HG02588 (cell line): ENCODE results near the gene SMIM14.
A peak's percentile ranks its signal among the peaks of the same experiment; 100 is the strongest.
"Not testable (repeated sequence)": the region's sequence is repeated elsewhere in the genome, so short reads cannot be mapped to it uniquely, and the experiment has no call there.

Source experiments
- ATAC-seq: cut with Tn5 transposase; IDR thresholded peaks from one replicate; pipeline ENCODE4 v1.9.1; 2021; ENCODE audit warnings: mild to moderate bottlenecking, moderate library complexity; ENCODE audit not compliant: unreplicated experiment

The SMIM14 gene

DNA sequence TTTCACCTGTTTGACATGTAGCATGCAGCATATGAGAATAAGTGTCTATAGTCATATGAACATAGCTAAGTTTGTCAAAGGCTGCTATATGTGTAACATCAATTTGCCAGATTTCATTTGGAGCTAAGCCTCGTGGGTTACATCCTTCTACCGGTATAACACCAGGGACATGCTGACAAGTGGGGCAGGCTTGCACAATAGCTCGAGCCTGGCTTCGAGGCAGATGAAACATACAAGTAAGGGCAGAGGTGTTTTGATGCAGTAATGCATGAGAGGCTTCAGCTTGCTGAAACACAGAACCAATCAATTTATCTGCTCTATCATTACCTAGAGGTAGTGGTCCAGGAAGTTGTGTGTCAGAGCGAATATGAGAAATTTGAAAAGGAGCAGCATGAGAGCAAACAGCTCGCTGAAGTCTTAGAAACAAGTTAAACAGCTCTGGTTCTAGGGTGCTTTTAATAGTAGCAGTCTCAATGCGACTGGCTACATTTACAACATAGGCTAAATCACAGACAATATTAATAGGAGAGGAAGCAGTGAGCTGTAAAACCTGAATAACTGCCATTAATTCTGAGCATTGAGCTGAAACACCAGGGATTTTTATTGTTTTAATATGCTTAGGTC lies 96.6 kb downstream of the SMIM14 start:
- no peak for ATAC-seq

DNA sequence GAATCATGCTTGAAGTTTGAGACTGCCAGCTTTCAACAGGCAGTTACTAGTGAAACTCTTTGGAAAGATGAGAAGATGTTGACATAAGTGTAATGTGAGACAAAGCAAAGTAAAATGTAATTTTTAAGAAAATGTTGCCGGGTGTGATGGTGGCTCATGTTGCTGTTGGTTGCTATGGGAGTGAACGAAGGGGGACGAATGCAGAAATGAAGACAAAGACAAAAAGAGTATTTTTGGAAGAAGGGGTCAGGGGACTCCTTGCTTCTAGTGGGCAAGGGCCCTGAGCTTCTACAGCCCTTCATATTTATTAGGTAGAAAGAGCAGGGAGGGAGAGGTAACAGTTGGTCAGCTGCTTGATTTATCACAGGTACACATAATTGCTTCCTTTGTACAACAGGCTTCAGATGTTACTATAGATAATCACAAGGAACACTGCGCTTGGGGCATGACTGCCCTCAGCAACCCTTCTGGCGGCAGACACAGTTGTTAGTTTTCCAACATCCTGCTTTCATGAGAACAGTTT lies 99.5 kb downstream of the SMIM14 start:
- no peak for ATAC-seq

DNA sequence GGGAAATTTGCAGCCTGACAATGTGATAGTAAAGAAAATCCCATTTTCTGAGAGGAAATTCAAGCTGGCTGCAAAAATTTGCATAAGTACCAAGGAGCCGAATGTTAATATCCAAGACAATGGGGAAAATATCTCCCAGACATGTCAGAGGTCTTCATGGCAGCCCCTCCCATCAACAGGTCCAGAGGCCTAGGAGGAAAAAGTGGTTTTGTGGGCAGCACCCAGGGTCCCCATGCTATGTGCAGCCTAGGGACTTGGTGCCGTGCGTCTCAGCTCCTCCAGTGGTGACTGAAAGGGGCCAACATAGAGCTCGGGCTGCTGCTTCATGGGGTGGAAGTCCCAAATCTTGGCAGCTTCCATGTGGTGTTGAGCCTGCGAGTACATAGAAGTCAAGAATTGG lies 105.1 kb downstream of the SMIM14 start:
- ATAC-seq = no peak

DNA sequence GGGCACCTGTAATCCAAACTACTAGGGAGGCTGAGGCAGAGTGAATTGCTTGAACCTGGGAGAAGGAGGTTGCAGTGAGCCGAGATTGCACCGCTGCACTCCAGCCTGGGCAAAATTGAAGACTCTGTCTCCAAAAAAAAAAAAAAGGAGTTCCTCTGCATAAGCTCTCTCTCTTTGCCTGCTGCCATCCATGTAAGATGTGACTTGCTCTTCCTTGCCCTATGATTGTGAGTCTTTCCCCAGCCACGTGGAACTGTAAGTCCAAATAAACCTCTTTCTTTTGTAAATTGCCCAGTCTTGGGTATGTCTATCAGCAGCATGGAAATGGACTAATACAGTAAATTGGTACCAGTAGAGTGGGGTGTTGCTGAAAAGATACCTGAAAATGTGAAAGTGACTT lies 106.4 kb downstream of the SMIM14 start:
- ATAC-seq = not testable (repeated sequence)

DNA sequence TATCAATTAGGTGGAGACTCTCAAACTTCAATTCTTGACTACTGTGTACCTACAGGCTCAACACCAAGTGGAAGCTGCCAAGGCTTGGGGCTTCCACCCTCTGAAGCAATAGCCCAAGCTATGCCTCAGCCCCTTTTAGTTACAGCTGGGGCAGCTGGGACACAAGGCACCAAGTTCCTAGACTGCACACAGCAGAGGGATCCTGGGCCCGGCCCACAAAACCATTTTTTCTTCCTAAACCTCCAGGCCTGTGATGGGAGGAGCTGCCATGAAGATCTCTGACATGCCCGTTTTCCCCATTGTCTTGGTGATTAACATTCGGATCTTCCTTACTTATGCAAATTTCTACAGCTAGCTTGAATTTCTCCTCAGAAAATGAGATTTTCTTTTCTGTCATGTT lies 108.0 kb downstream of the SMIM14 start:
- no peak for ATAC-seq

DNA sequence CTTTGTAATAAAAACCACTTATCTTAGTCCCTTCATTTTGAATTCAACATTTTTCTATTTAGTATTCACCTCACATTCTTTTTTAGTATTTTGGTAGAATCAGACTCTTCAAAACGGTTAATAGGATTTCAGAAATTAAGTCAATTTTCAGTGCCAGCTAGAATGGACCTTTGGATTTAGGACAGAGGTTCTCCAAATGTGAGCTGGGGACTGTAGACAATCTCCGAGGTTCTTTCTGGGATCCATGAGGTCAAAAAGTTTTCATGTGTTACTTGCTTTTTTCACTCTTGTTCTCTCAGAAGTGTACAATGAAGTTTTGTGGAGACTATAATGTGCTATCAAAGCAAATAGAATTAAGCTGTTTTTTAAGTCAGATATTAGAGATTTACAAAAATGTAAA lies 109.1 kb downstream of the SMIM14 start:
- no peak for ATAC-seq

DNA sequence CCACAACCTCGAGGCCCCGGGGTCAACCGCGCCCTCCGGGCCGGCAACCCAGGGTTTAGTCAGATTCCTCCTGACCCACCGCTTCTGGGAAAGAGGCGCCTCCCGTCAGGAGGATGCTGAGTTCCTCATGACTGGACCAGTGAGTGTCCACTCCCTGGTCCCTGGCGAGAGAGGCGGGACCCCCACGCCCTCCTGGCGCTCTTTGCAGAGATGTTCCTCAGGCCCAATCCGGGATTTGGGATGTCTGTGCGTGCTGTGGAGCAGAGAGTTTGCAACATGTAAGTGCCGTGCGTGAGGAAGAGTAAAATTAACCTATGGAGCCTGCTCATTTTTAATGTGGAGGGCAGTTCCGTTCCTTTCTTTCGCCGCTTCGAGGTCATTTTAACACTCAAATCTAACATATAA lies 110.6 kb downstream of the SMIM14 start:
- ATAC-seq = no peak

DNA sequence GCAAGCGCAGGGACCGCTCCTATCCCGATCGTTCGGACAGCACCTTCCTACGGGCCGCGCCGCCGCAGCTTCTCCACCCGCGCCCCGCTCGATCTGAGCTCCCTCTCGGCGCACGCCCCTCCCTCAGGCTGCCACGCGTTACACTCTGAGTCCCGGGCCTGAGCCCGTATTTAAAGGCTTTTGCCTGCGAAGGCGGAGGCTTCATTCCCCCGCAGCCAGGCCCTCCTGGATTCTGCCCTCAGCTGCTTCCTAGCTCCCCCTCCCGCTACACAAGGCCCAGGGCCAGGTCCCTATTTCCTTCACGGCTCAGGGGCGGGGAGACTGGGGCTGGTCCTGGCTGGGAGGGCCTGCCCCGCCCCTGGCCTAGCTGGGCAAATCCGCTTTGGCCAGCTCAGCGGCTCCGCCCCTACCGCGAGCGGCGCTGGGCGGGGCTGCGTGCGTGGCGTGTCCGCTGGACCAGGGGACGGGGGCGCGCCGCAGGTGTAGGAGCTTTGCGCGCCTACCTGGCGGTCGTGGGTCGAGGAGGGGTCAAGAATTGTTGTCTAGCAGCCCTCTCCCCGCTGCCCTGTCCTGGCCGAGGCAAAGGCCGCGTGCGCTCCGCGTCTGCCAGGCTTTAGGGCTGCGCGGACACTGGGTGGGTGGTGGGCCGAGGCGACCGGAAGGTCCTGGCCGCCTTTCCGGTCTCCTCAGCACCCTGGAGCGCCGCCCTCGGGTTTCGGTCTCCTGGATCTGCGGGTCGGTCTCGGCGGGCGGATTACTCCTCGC lies 111.2 kb downstream of the SMIM14 start, which contains the start of gene UGDH:
Gene UGDH, minus strand, starts transcription at position 144 of the 765 bp plus-strand sequence. CDS start 5,927 bp downstream, outside the sequence.
- peak; percentile 96 for ATAC-seq

DNA sequence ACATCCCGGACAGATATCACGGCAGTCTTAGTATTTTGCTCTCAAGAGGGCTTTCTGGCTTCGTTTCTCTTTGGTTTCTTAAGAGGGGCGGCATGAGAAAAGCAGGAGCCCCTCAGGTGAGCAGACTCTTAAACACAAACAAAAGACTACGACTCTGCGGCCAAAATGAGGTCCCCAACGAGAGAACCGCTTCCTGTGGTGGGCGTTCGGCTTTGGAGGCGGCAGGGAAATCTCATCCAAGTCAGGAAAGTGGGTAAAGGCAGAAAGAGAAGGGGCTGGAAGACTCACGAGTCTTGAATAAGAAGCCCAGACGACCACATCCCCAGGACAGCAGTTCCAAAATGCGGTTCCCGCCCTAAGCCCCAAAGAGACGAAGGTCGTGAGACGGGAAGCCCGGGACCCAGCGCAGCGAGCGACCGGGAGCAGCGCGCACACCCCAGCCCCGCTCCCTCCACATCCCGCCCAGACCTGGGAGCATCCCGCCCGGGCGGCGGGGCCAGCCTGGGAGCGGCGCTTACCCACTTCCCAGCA lies 111.8 kb downstream of the SMIM14 start:
- no peak for ATAC-seq

DNA sequence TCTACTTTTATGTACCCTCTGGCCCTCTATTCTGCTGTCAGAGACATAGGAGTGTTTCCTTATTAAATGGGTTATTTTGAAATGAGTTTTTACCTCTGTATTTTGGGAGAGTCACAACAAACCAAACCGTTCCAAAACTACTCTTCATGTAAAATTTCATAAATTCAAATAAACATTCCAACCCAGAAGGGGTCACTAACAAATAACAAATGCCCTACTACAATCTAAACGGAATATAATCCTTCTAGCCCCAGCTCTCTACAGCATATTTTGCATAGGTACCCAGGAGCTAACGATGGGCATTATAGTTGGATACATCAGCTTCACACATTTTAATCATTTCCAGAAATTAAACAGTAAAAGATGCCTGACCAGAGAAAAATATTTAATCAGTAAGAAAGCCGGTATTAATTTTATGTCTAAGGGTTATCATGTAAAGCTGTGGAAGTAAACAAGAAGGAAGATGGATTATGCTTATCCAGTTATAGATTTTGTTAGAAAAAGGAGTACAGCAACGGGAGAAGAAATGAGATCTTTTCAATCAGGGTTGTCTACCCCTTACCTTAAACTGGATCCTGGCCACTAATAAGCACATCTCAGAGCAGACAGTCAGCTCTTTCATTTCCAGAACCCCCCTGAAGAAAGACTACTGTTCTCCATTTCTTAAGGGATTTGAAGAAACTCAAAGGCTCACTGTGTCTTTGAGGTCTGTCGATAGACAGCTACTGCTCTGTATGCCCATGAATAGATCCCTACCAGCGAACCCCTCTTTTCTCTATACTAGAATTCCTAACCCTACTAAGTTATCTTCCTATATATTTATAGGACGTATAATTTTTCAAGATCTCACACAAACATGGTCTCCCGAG lies 112.6 kb downstream of the SMIM14 start:
- ATAC-seq = no peak

DNA sequence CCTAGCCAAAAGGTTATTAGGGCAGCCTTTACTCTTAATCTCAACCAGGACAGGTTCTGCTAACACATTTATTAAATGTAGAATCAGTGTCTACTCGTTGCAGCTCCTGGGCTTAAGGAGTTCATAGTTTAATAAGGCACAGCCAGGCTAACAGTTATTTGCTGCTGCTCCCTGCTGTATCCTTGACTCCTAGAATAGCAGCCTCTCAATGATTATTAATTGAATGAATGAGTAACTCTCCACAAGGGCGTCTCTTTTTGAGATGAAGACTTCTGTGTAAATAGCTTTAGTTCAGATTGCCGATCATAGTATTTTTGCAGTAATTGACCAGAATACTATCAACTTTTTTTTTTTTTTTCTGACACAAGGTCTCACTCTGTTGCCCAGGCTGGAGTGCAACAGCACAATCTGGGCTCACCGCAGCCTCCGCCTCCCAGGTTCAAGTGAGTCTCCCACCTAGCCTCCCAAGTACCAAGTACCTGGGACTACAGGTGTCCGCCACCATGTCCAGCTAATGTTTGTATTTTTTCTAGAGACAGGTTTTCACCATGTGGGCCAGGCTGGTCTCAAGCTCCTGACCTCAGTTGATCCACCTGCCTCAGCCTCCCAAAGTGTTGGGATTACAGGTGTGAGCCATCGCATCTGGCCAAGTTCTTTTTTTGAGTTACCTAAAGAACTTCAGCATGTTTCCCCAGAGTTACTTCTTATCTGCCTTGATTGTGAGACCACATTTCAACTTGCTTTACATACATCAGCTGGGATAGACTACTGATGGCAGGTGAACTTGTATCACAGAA lies 114.3 kb downstream of the SMIM14 start:
- no peak for ATAC-seq

DNA sequence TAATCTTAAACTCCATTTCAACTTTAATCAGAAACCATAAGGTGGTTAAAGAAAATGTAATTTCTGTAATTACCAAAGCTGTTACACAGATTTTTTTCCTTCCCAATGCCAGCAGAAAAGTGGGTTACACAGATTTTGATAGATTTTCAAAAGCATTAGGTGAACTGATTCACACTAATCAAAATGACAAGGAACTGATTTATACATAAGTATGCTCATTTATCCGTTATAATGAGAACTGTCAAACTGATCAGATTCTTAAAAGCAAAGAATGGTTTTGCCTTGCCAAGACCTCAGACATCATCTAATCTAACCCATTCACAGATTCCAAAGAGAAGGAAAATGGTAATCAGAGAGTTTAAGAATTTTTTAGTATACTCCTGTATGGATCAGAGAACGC lies 116.6 kb downstream of the SMIM14 start:
- no peak for ATAC-seq

DNA sequence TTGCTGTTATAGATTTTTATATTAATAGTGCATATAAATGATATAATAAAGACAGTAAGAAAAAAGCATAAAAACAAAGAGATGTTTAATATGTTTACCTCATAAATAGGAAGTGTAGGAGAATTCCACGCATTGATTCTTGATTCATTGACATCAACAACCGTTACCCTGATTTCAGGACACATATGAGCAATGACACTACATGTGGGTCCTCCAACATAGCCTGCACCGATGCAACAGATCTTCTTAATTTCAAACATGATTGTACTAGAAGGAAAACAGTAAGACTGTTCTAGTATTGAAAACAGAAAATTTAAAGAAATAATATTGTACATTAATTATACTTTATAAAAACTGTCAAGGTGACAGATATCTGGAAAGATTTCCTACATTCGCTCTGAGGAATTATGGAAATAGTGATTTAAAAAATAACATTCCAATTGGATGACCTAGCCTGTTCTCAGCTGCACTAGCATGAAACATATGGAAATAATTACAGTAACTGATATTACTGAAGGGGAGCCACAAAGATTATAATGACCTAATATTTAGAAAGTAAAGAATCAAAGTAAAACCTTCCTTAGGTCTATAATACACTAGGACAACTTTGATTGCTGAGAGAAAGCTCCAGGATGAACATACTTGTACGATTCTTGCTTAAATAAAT lies 117.3 kb downstream of the SMIM14 start:
- no peak for ATAC-seq

DNA sequence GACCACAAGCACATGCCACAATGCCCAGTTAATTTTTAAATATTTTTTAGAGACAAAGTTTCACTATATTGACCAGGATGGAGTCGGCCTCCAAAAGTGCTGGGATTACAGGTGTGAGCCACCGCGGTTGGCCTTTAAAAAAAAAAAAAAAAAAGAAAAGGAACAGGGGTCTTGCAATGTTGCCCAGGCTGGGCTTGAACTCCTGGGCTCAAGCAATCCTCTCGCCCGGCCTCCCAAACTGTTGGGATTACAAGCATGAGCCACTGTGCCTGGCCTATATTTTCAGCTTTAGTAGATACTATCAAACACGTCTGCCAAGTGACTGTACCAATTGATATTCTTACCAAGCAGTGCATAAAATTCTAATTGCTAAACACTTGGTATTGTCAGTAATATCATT lies 120.2 kb downstream of the SMIM14 start:
- ATAC-seq = no peak

DNA sequence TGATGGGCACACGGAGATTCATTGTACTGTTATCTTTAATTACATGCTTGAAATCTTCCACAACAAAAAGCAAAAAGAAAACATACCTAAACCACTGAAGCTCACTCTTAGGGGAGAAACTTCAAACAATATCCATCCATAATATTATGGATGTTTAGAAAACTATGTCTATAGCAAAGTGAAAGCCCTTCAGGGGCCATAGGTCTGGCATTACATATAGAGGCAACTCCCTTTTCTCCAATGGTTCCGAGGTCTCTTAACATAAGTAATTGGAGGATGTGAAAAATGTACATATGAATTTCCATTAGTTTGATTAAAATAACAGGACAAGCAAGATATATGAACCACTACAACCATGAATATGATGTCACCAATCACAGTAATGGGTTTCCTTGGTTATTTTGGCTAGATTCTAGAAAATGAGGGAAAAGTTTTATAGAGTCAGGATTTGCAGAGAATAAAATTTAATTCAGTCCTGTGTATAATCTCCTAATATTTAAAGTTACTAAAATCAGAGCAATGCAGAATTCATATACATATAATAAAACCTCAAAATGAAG lies 122.2 kb downstream of the SMIM14 start:
- no peak for ATAC-seq

DNA sequence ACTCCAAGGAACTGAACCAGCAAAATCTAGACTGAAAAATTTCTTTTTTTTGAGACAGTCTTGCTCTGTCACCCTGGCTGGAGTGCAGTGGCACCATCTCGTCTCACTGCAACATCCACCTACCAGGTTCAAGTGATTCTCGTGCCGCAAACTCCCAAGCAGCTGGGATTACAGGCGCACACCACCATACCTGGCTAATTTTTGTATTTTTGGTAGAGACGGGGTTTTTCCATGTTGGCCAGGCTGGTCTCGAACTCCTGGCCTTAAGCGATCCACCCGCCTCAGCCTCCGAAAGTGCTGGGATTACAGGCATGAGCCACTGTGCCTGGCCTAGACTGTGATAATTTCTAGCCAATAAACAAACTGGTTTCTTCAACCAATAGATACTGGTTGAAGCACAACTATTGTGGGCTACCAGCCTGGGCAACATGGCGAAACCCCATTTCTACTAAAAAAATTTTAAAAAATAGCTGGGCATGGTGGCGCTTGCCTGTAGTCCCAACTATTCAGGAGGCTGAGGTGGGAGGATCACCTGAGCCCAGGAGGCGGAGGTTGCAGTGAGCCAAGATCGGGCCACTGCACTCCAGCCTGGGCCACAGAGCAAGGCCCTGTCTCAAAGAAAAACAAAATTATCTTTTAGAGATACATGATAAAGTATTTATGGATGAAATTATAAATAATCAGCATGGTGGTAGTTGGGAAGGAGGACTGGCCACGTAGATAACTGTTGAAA lies 122.8 kb downstream of the SMIM14 start:
- not testable (repeated sequence) for ATAC-seq

DNA sequence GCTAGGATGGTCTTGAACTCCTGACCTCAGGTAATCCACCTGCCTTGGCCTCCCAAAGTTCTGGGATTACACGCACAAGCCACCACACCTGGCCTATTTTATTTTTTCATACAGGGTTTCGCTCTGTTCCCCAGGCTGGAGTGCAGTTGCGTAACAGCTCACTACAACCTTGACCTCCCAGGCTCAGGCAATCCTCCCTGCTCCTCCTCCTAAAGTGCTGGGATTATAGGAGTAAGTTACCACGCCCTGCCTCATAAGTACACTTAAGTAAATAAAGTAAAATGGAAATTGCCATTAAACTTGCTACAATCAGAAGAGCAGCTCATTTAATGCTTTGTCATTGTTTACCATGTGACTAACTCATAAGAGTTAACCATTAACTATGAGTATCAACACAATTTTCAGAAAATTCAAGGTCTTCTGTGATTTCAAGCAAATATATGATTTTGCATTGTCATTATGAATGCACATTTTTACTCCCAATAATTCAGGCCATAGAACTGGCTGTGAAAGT lies 123.7 kb downstream of the SMIM14 start:
- ATAC-seq = no peak

DNA sequence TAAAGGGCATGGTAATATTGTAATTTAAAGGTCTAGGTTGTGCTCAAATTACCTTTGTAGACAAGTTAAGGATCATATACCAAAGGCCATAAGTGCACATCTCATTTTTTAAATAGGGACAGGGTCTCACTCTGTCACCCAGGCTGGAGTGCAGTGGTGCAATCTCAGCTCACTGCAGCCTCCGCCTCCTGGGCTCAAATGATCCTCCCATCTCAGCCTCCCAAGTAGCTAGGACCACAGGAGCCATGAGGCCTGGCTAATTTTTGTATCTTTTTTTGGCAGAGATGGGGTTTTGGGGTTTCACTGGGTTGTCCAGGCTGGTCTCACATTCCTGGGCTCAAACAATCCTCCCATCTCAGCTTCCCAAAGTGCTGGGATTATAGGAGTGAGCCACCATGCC lies 124.4 kb downstream of the SMIM14 start:
- ATAC-seq = not testable (repeated sequence)
